GM12892 (cell line): ENCODE results near the gene IP6K3.

ENCODE experiments used
- POLR2A ChIP-seq: IDR thresholded peaks from 2 replicates; pipeline ENCODE4 v1.6.1; 2011; ENCODE audit warnings: low read depth, low read length, control low read depth
- POLR2AphosphoS5 ChIP-seq: IDR thresholded peaks from 2 replicates; pipeline ENCODE4 v1.6.1; 2011; ENCODE audit warnings: low read depth, low read length, control low read depth
- TAF1 ChIP-seq: IDR thresholded peaks from 2 replicates; pipeline ENCODE4 v1.6.1; 2011; ENCODE audit warnings: low read depth, mild to moderate bottlenecking, control low read depth, low read length, borderline replicate concordance

- TF ChIP-seq POLR2A (no peak), TAF1 (no peak), POLR2AphosphoS5 (no peak)
These were observed 2.1 kb upstream of the IP6K3 start for GRCh38 chr6:33748841-33749240.
